Endothelial cell of umbilical vein (primary cell): ENCODE results near the gene MKNK1. TPM values are rescaled to one million over a fixed set of nuclear protein-coding genes. Genes with fewer than 3 reads are reported as not detected.

ENCODE experiments used
- BruUV-seq: library from RNA; stranded (reverse); fragments of 400-500 nt; replicated peaks from 2 replicates; lab custom pipeline; 2021; lab: Mats Ljungman, UMichigan
- CTCF ChIA-PET: fragments of 300-600, 350-600 bp; sonication (Branson Sonifier 250); formaldehyde crosslinking; loops from one replicate; lab custom pipeline; 2021; ENCODE audit warnings: antibody characterized with exemption, inconsistent platforms; lab: Charles Lee
- POLR2A ChIA-PET: fragments of 300-600, 350-600 bp; sonication (Branson Sonifier 250); formaldehyde crosslinking; loops from one replicate; lab custom pipeline; 2021; ENCODE audit warnings: antibody characterized with exemption, inconsistent platforms; lab: Charles Lee
- DNase-seq: peaks from one replicate; pipeline ENCODE4 v3.0.0-alpha.2; 2011; ENCODE audit warnings: low read depth, low spot score
- FAIRE-seq: peaks from 2 replicates; lab custom pipeline; 2011; peaks lifted over from hg19 to GRCh38; lab: Jason Lieb, UNC
- H2AFZ ChIP-seq: 2 replicates; pipeline ENCODE4 v1.6.0; 2012; ENCODE audit warnings: low read depth, low read length, control low read depth, inconsistent platforms
- H3K27ac ChIP-seq: 2 replicates; pipeline ENCODE4 v1.5.1; 2011; ENCODE audit warnings: low read depth, mild to moderate bottlenecking, control low read depth, low read length, moderate library complexity; ENCODE audit not compliant: insufficient read depth
- H3K27me3 ChIP-seq, 2 experiments: 2 replicates each; pipeline versions ENCODE4 v1.6.0 to v1.6.1; 2011; ENCODE audit warnings: low read length in 2 of 2, mixed read lengths in 1 of 2; ENCODE audit not compliant: control insufficient read depth in 2 of 2, insufficient read depth in 2 of 2
- H3K36me3 ChIP-seq, 2 experiments: 2 replicates in 1 of 2; 3 replicates in 1 of 2; pipeline ENCODE4 v1.5.1; 2011; ENCODE audit warnings: low read length in 2 of 2, mild to moderate bottlenecking in 1 of 2, moderate library complexity in 1 of 2; ENCODE audit not compliant: control insufficient read depth in 2 of 2, insufficient read depth in 2 of 2; ENCODE audit errors: extremely low read depth in 1 of 2
- H3K4me1 ChIP-seq: 3 replicates; pipeline ENCODE4 v1.5.1; 2011; ENCODE audit warnings: mild to moderate bottlenecking, low read length; ENCODE audit not compliant: control insufficient read depth, insufficient read depth; ENCODE audit errors: extremely low read depth
- H3K4me2 ChIP-seq: 2 replicates; pipeline ENCODE4 v1.6.1; 2011; ENCODE audit warnings: low read length, control low read depth, mixed read lengths; ENCODE audit not compliant: insufficient read depth
- H3K4me3 ChIP-seq, 3 experiments: fragments of 200-600 bp in 1 of 3; sonication (generic), shearing (Covaris generic) in 1 of 3; replicated peaks in 1 of 3; 2 replicates each; pipeline ENCODE4 v1.5.1; 2011 to 2016; ENCODE audit warnings: control low read depth in 3 of 3, low read length in 3 of 3, mild to moderate bottlenecking in 2 of 3, inconsistent platforms in 1 of 3, low read depth in 1 of 3, moderate library complexity in 1 of 3; ENCODE audit not compliant: insufficient read depth in 1 of 3
- H3K79me2 ChIP-seq: 2 replicates; pipeline ENCODE4 v1.6.0; 2012; ENCODE audit warnings: low read length, inconsistent platforms; ENCODE audit not compliant: control insufficient read depth, insufficient read depth
- H3K9ac ChIP-seq: replicated peaks from 2 replicates; pipeline ENCODE3; 2011; ENCODE audit warnings: low read length, control low read depth; ENCODE audit not compliant: insufficient read depth; ENCODE audit errors: extremely low read depth
- H3K9me1 ChIP-seq: replicated peaks from 3 replicates; pipeline ENCODE4 v1.6.0; 2011; ENCODE audit warnings: mild to moderate bottlenecking, low read length; ENCODE audit not compliant: control insufficient read depth, insufficient read depth; ENCODE audit errors: extremely low read depth
- H3K9me3 ChIP-seq: replicated peaks from 2 replicates; pipeline ENCODE4 v1.5.1; 2012; ENCODE audit warnings: low read length, inconsistent platforms; ENCODE audit not compliant: control insufficient read depth, insufficient read depth
- H4K20me1 ChIP-seq: replicated peaks from 2 replicates; pipeline ENCODE3; 2011; ENCODE audit warnings: mild to moderate bottlenecking, low read length; ENCODE audit not compliant: control insufficient read depth, insufficient read depth; ENCODE audit errors: extremely low read depth
- CTCF ChIP-seq, 2 donors: IDR thresholded peaks; 1 replicate in 1 of 2; 2 replicates in 1 of 2; pipeline ENCODE4 v1.5.1; 2011; ENCODE audit warnings: low read length in 2 of 2, mild to moderate bottlenecking in 2 of 2, moderate library complexity in 2 of 2, control low read depth in 1 of 2, inconsistent platforms in 1 of 2, low read depth in 1 of 2; ENCODE audit not compliant: insufficient read depth in 1 of 2; ENCODE audit errors: extremely low read depth in 1 of 2
- EZH2 ChIP-seq: IDR thresholded peaks from 2 replicates; pipeline ENCODE4 v1.6.1; 2012; ENCODE audit warnings: borderline replicate concordance, low read depth, mild to moderate bottlenecking, moderate library complexity, low read length, inconsistent platforms; ENCODE audit not compliant: severe bottlenecking
- FOS ChIP-seq: IDR thresholded peaks from 2 replicates; pipeline ENCODE4 v1.6.1; 2011; ENCODE audit warnings: mild to moderate bottlenecking, low read length, moderate library complexity, borderline replicate concordance; ENCODE audit not compliant: insufficient read depth
- GATA2 ChIP-seq: IDR thresholded peaks from 2 replicates; pipeline ENCODE4 v1.7.0; 2011; ENCODE audit warnings: low read depth, mild to moderate bottlenecking, moderate library complexity, mixed read lengths, low read length; ENCODE audit not compliant: insufficient read length, insufficient read depth
- JUN ChIP-seq: IDR thresholded peaks from 2 replicates; pipeline ENCODE4 v1.6.1; 2011; ENCODE audit warnings: borderline replicate concordance, low read depth; ENCODE audit not compliant: insufficient read length, insufficient read depth
- MAX ChIP-seq: IDR thresholded peaks from 2 replicates; pipeline ENCODE4 v1.6.1; 2011; ENCODE audit not compliant: insufficient read depth, insufficient read length
- MYC ChIP-seq: IDR thresholded peaks from one replicate; pipeline ENCODE4 v1.6.1; 2011; ENCODE audit warnings: mild to moderate bottlenecking, low read depth, low read length
- POLR2A ChIP-seq: IDR thresholded peaks from 2 replicates; pipeline ENCODE4 v1.6.1; 2012; ENCODE audit warnings: low read depth, mild to moderate bottlenecking, control low read depth, low read length
- POLR2AphosphoS5 ChIP-seq: IDR thresholded peaks from 2 replicates; pipeline ENCODE4 v1.6.1; 2012; ENCODE audit warnings: low read depth, mild to moderate bottlenecking, control low read depth, low read length, moderate library complexity; ENCODE audit not compliant: insufficient read depth
- dilution Hi-C: fragments of 300-500 bp; cut with MboI; formaldehyde crosslinking; loops from one replicate; pipeline ENCODE4 v1.15.0; 2019; ENCODE audit warnings: low sequenced_read_pairs; ENCODE audit not compliant: extremely low pct_ligation_motif_present
- intact Hi-C: fragments of 100-400 bp; cut with micrococcal nuclease; formaldehyde crosslinking; loops from one replicate; pipeline ENCODE4 v1.10.0; 2022
- polyA plus RNA-seq, 4 experiments: library from polyadenylated mRNA; depleted of rRNA in 3 of 4; stranded (reverse) in 3 of 4; unstranded in 1 of 4; fragments of >200 nt; gene quantifications; 2 replicates each; pipeline versions ENCODE4 v1.2.1 to v1.2.3, GENCODE V29; 2011 to 2012; ENCODE audit warnings: missing spikeins in 1 of 4
- total RNA-seq: library from RNA; stranded (reverse); gene quantifications from 2 replicates; pipeline ENCODE4 v1.2.3, GENCODE V29; 2021

The MKNK1 gene
- total and polyA plus RNA-seq, 2 donors (not counting 3 experiments of a cell fraction or from before 2014, with no cell fraction given): 32.9 to 42.6 TPM

- no peaks in the 10 kb centered on the region for H3K4me1 ChIP-seq
- no peak for FAIRE-seq
- H3K9ac ChIP-seq: no peak overlapping the region
- H4K20me1 ChIP-seq: no peaks in the 10 kb centered on the region
- dilution Hi-C loops (no loop called here), intact Hi-C loops (no loop called here)
- H3K4me2 ChIP-seq: no peak overlapping the region
- H3K27me3 ChIP-seq: peaks cover 12 to 13% of the 10 kb centered on the region in 2 experiments
- H2AFZ ChIP-seq: no peak overlapping the region
- no peaks in the 10 kb centered on the region for H3K9me3 ChIP-seq
- BruUV-seq: no TSS peak
- no peaks in the 10 kb centered on the region for H3K9me1 ChIP-seq
- no peaks in the 10 kb centered on the region for H3K36me3 ChIP-seq
- no peaks in the 10 kb centered on the region for H3K79me2 ChIP-seq
- no peak overlapping the region for H3K27ac ChIP-seq
- TF ChIP-seq POLR2AphosphoS5: no peak
- no peak for TF ChIP-seq MYC
- no peak for TF ChIP-seq EZH2
- no peak for TF ChIP-seq GATA2
- no peak for TF ChIP-seq JUN
- TF ChIP-seq MAX: no peak
- CTCF ChIA-PET: no interaction called here
- DNase-seq: no peak
- H3K4me3 ChIP-seq: no peak overlapping the region
- POLR2A ChIA-PET: no interaction called here
Observed at GRCh38 chr1:46554236-46554596, 49.9 kb downstream of the MKNK1 start.

GRCh38 chr1:46553506-46553905 lies 50.6 kb downstream of the MKNK1 start:
- no peaks in the 10 kb centered on the region for H3K4me1 ChIP-seq
- no peak for DNase-seq

More at GRCh38 chr1:46553506-46553905, 50.6 kb downstream of the MKNK1 start:
- FAIRE-seq: no peak
- BruUV-seq: no TSS peak
- no peak for TF ChIP-seq POLR2AphosphoS5
- no peak for TF ChIP-seq GATA2
- TF ChIP-seq EZH2: no peak
- TF ChIP-seq JUN: no peak
- no peak for TF ChIP-seq MYC
- TF ChIP-seq CTCF (IDR thresholded peaks at IDR 0.05; ENCODE audit: extremely low read depth in 1 of 2, insufficient read depth in 1 of 2, low read depth in 1 of 2, low read length in 2 of 2): no peak
- TF ChIP-seq FOS: no peak
- no peak for TF ChIP-seq POLR2A
- TF ChIP-seq MAX: no peak
- CTCF ChIA-PET: no interaction called here
- POLR2A ChIA-PET: no interaction called here
- no peaks in the 10 kb centered on the region for H3K9me1 ChIP-seq
- H3K36me3 ChIP-seq: no peaks in the 10 kb centered on the region
- no peaks in the 10 kb centered on the region for H3K9me3 ChIP-seq
- dilution Hi-C loops: no loop called here
- no peak overlapping the region for H3K4me2 ChIP-seq
- H4K20me1 ChIP-seq: no peaks in the 10 kb centered on the region
- H3K4me3 ChIP-seq: no peak overlapping the region
- no peaks in the 10 kb centered on the region for H3K79me2 ChIP-seq
- no peak overlapping the region for H3K9ac ChIP-seq
- peaks cover 12 to 13% of the 10 kb centered on the region in 2 experiments for H3K27me3 ChIP-seq
- no peak overlapping the region for H2AFZ ChIP-seq
- no peak overlapping the region for H3K27ac ChIP-seq
- intact Hi-C loops: no loop called here
